Measurements from ENCODE around the gene DOLPP1. TPM values are rescaled to one million over a fixed set of nuclear protein-coding genes. Genes with fewer than 3 reads are reported as not detected.

DOLPP1 gene
- total RNA-seq, 1 donor from 2014 or later, result 22.9 TPM

- no peak for DNase-seq (ENCODE audit: low spot score)
- intact Hi-C loops (cut with micrococcal nuclease), result no loop called here
- H3K27me3 Mint-ChIP-seq (ENCODE audit: low read depth), result no peaks in the 10 kb centered on the region
- H3K4me1 Mint-ChIP-seq (ENCODE audit: low read depth), result no peaks in the 10 kb centered on the region
- no peak overlapping the region for H3K27ac Mint-ChIP-seq
- no peak overlapping the region for H3K4me3 Mint-ChIP-seq (ENCODE audit: low read depth)
- no peaks in the 10 kb centered on the region for H3K9me3 Mint-ChIP-seq
- H3K36me3 Mint-ChIP-seq (ENCODE audit: low read depth), result peaks cover 13% of the 10 kb centered on the region
Measured at GRCh38 chr9:129052592-129052991, 28.3 kb upstream of the DOLPP1 start.

GRCh38 chr9:129053020-129053419 is 27.9 kb upstream of the DOLPP1 start:
- DNase-seq (ENCODE audit: low spot score), result no peak
- no peaks in the 10 kb centered on the region for H3K9me3 Mint-ChIP-seq
- intact Hi-C loops (cut with micrococcal nuclease), result no loop called here
- peaks cover 13% of the 10 kb centered on the region for H3K36me3 Mint-ChIP-seq (ENCODE audit: low read depth)
- H3K4me3 Mint-ChIP-seq (ENCODE audit: low read depth), result no peak overlapping the region
- no peaks in the 10 kb centered on the region for H3K27me3 Mint-ChIP-seq (ENCODE audit: low read depth)
- H3K27ac Mint-ChIP-seq, result no peak overlapping the region
- H3K4me1 Mint-ChIP-seq (ENCODE audit: low read depth), result no peaks in the 10 kb centered on the region

GRCh38 chr9:129054163-129054851 is 26.6 kb upstream of the DOLPP1 start:
- Mint-ChIP-seq H3K4me3 (ENCODE audit: low read depth) (no peak overlapping the region), H3K36me3 (ENCODE audit: low read depth) (peaks cover 5% of the 10 kb centered on the region), H3K27me3 (ENCODE audit: low read depth) (no peaks in the 10 kb centered on the region), H3K4me1 (ENCODE audit: low read depth) (no peaks in the 10 kb centered on the region), H3K9me3 (no peaks in the 10 kb centered on the region), H3K27ac (no peak overlapping the region)
- no peak for DNase-seq (ENCODE audit: low spot score)
- intact Hi-C loops (cut with micrococcal nuclease), result no loop called here

- no peak for DNase-seq (ENCODE audit: low spot score)
- no peaks in the 10 kb centered on the region for H3K27me3 Mint-ChIP-seq (ENCODE audit: low read depth)
- H3K9me3 Mint-ChIP-seq, result no peaks in the 10 kb centered on the region
- no peaks in the 10 kb centered on the region for H3K4me1 Mint-ChIP-seq (ENCODE audit: low read depth)
- H3K4me3 Mint-ChIP-seq (ENCODE audit: low read depth), result no peak overlapping the region
- H3K27ac Mint-ChIP-seq, result no peak overlapping the region
- H3K36me3 Mint-ChIP-seq (ENCODE audit: low read depth), result peaks cover 11% of the 10 kb centered on the region
- intact Hi-C loops (cut with micrococcal nuclease), result no loop called here
Measured at GRCh38 chr9:129058965-129059795, 21.7 kb upstream of the DOLPP1 start.

GRCh38 chr9:129059796-129060785 is 20.8 kb upstream of the DOLPP1 start:
- Mint-ChIP-seq H3K36me3 (ENCODE audit: low read depth) (peaks cover 6% of the 10 kb centered on the region), H3K4me3 (ENCODE audit: low read depth) (no peak overlapping the region), H3K27me3 (ENCODE audit: low read depth) (no peaks in the 10 kb centered on the region), H3K4me1 (ENCODE audit: low read depth) (no peaks in the 10 kb centered on the region), H3K9me3 (no peaks in the 10 kb centered on the region), H3K27ac (no peak overlapping the region)
- no peak for DNase-seq (ENCODE audit: low spot score)
- intact Hi-C loops (cut with micrococcal nuclease), result no loop called here

GRCh38 chr9:129060991-129061390 is 19.9 kb upstream of the DOLPP1 start:
- no peak overlapping the region for H3K4me3 Mint-ChIP-seq (ENCODE audit: low read depth)
- H3K9me3 Mint-ChIP-seq, result no peaks in the 10 kb centered on the region
- intact Hi-C loops (cut with micrococcal nuclease), result no loop called here
- DNase-seq (ENCODE audit: low spot score), result no peak
- peaks cover 12% of the 10 kb centered on the region for H3K36me3 Mint-ChIP-seq (ENCODE audit: low read depth)
- H3K27ac Mint-ChIP-seq, result no peak overlapping the region
- no peaks in the 10 kb centered on the region for H3K4me1 Mint-ChIP-seq (ENCODE audit: low read depth)
- no peaks in the 10 kb centered on the region for H3K27me3 Mint-ChIP-seq (ENCODE audit: low read depth)

- Mint-ChIP-seq H3K27me3 (ENCODE audit: low read depth) (no peaks in the 10 kb centered on the region), H3K4me3 (ENCODE audit: low read depth) (no peak overlapping the region), H3K27ac (no peak overlapping the region), H3K9me3 (no peaks in the 10 kb centered on the region), H3K4me1 (ENCODE audit: low read depth) (no peaks in the 10 kb centered on the region), H3K36me3 (ENCODE audit: low read depth) (peaks cover 13% of the 10 kb centered on the region)
- DNase-seq (ENCODE audit: low spot score), result no peak
- intact Hi-C loops (cut with micrococcal nuclease), result no loop called here
Measured at GRCh38 chr9:129063061-129063460, 17.9 kb upstream of the DOLPP1 start.

GRCh38 chr9:129064499-129064908 is 16.4 kb upstream of the DOLPP1 start:
- intact Hi-C loops (cut with micrococcal nuclease), result no loop called here
- DNase-seq (ENCODE audit: low spot score), result no peak
- peaks cover 9% of the 10 kb centered on the region for H3K4me1 Mint-ChIP-seq (ENCODE audit: low read depth)
- peaks cover 22% of the 10 kb centered on the region for H3K36me3 Mint-ChIP-seq (ENCODE audit: low read depth)
- no peak overlapping the region for H3K4me3 Mint-ChIP-seq (ENCODE audit: low read depth)
- H3K9me3 Mint-ChIP-seq, result no peaks in the 10 kb centered on the region
- H3K27me3 Mint-ChIP-seq (ENCODE audit: low read depth), result no peaks in the 10 kb centered on the region
- H3K27ac Mint-ChIP-seq, result no peak overlapping the region

- H3K9me3 Mint-ChIP-seq, result no peaks in the 10 kb centered on the region
- H3K27ac Mint-ChIP-seq, result peak overlapping the region; percentile 64
- H3K36me3 Mint-ChIP-seq (ENCODE audit: low read depth), result peaks cover 19% of the 10 kb centered on the region
- H3K27me3 Mint-ChIP-seq (ENCODE audit: low read depth), result no peaks in the 10 kb centered on the region
- peaks cover 18% of the 10 kb centered on the region for H3K4me1 Mint-ChIP-seq (ENCODE audit: low read depth)
- DNase-seq (ENCODE audit: low spot score), result no peak
- intact Hi-C loops (cut with micrococcal nuclease), result no loop called here
- no peak overlapping the region for H3K4me3 Mint-ChIP-seq (ENCODE audit: low read depth)
Measured at GRCh38 chr9:129068110-129068509, 12.8 kb upstream of the DOLPP1 start.

GRCh38 chr9:129068990-129069861 is 11.7 kb upstream of the DOLPP1 start:
- peaks cover 16% of the 10 kb centered on the region for H3K36me3 Mint-ChIP-seq (ENCODE audit: low read depth)
- no peaks in the 10 kb centered on the region for H3K9me3 Mint-ChIP-seq
- DNase-seq (ENCODE audit: low spot score), result peak; percentile 62
- H3K27ac Mint-ChIP-seq, result peak overlapping the region; percentile 71
- peaks cover 18% of the 10 kb centered on the region for H3K4me1 Mint-ChIP-seq (ENCODE audit: low read depth)
- no peaks in the 10 kb centered on the region for H3K27me3 Mint-ChIP-seq (ENCODE audit: low read depth)
- intact Hi-C loops (cut with micrococcal nuclease), result no loop called here
- no peak overlapping the region for H3K4me3 Mint-ChIP-seq (ENCODE audit: low read depth)

GRCh38 chr9:129069862-129070641 is 10.9 kb upstream of the DOLPP1 start:
- intact Hi-C loops (cut with micrococcal nuclease), result no loop called here
- Mint-ChIP-seq H3K4me1 (ENCODE audit: low read depth) (peaks cover 18% of the 10 kb centered on the region), H3K27ac (peak overlapping the region; percentile 63), H3K27me3 (ENCODE audit: low read depth) (no peaks in the 10 kb centered on the region), H3K4me3 (ENCODE audit: low read depth) (no peak overlapping the region), H3K36me3 (ENCODE audit: low read depth) (peaks cover 16% of the 10 kb centered on the region), H3K9me3 (no peaks in the 10 kb centered on the region)
- no peak for DNase-seq (ENCODE audit: low spot score)
